Measurements from ENCODE around the gene SHF.

SHF gene

GRCh38 chr15:45147606-45148005, 40.2 kb downstream of the SHF start:
- TF ChIP-seq CTCF (IDR thresholded peaks at IDR 0.05; ENCODE audit: low read depth, low read length), result no peak
- DNase-seq (ENCODE audit: low read depth in 2 of 2), result no peak
- H3K4me3 ChIP-seq (replicated peaks in 1 of 2; ENCODE audit: low read depth in 2 of 2, low read length in 2 of 2), result no peak overlapping the region

- no peak for DNase-seq (ENCODE audit: low read depth in 2 of 2)
- no peak for TF ChIP-seq CTCF (IDR thresholded peaks at IDR 0.05; ENCODE audit: low read depth, low read length)
- H3K4me3 ChIP-seq (replicated peaks in 1 of 2; ENCODE audit: low read depth in 2 of 2, low read length in 2 of 2), result no peak overlapping the region
Observed at GRCh38 chr15:45146405-45146804, 41.4 kb downstream of the SHF start.

GRCh38 chr15:45144775-45145174, 43.0 kb downstream of the SHF start:
- TF ChIP-seq CTCF (IDR thresholded peaks at IDR 0.05; ENCODE audit: low read depth, low read length), result no peak

GRCh38 chr15:45143946-45144345, 43.8 kb downstream of the SHF start:
- TF ChIP-seq CTCF (IDR thresholded peaks at IDR 0.05; ENCODE audit: low read depth, low read length), result no peak

More at GRCh38 chr15:45144775-45145174, 43.0 kb downstream of the SHF start:
- no peak for DNase-seq (ENCODE audit: low read depth in 2 of 2)
- no peak overlapping the region for H3K4me3 ChIP-seq (replicated peaks in 1 of 2; ENCODE audit: low read depth in 2 of 2, low read length in 2 of 2)

GRCh38 chr15:45143056-45143455, 44.7 kb downstream of the SHF start:
- DNase-seq (ENCODE audit: low read depth in 2 of 2), result no peak
- H3K4me3 ChIP-seq (replicated peaks in 1 of 2; ENCODE audit: low read depth in 2 of 2, low read length in 2 of 2), result no peak overlapping the region
- no peak for TF ChIP-seq CTCF (IDR thresholded peaks at IDR 0.05; ENCODE audit: low read depth, low read length)

More at GRCh38 chr15:45143946-45144345, 43.8 kb downstream of the SHF start:
- no peak for DNase-seq (ENCODE audit: low read depth in 2 of 2)
- no peak overlapping the region for H3K4me3 ChIP-seq (replicated peaks in 1 of 2; ENCODE audit: low read depth in 2 of 2, low read length in 2 of 2)

- TF ChIP-seq CTCF (IDR thresholded peaks at IDR 0.05; ENCODE audit: low read depth, low read length), result no peak
- DNase-seq (ENCODE audit: low read depth in 2 of 2), result no peak
- H3K4me3 ChIP-seq (replicated peaks in 1 of 2; ENCODE audit: low read depth in 2 of 2, low read length in 2 of 2), result no peak overlapping the region
Observed at GRCh38 chr15:45141386-45141785, 46.4 kb downstream of the SHF start.

- DNase-seq (ENCODE audit: low read depth in 2 of 2), result no peak
- no peak for TF ChIP-seq CTCF (IDR thresholded peaks at IDR 0.05; ENCODE audit: low read depth, low read length)
- H3K4me3 ChIP-seq (replicated peaks in 1 of 2; ENCODE audit: low read depth in 2 of 2, low read length in 2 of 2), result no peak overlapping the region
Observed at GRCh38 chr15:45140557-45141250, 47.1 kb downstream of the SHF start.

All from cardiac fibroblast (primary cell).